Lower leg skin (tissue), 3 donors: ENCODE measurements around the gene NAPA.

Source experiments
- CTCF ChIP-seq, 3 donors: fragments of 450-650 bp; IDR thresholded peaks; one replicate each; pipeline ENCODE4 v1.5.1; 2016; ENCODE audit warnings: antibody characterized with exemption in 3 of 3, mild to moderate bottlenecking in 3 of 3, moderate library complexity in 2 of 3
- POLR2A ChIP-seq, 2 donors: fragments of 450-650 bp; IDR thresholded peaks; one replicate each; pipeline ENCODE4 v1.6.1; 2016 to 2017; ENCODE audit warnings: antibody characterized with exemption in 2 of 2, mild to moderate bottlenecking in 1 of 2, moderate library complexity in 1 of 2

- no peak for TF ChIP-seq CTCF (IDR thresholded peaks at IDR 0.05)
- no peak for TF ChIP-seq POLR2A (IDR thresholded peaks at IDR 0.05)
Measured at GRCh38 chr19:47509170-47509847, 5.6 kb downstream of the NAPA start.
